IMR-90 (cell line): ENCODE measurements around the gene HNRNPR.
"Not testable (repeated sequence)": the region's sequence is repeated elsewhere in the genome, so short reads cannot be mapped to it uniquely, and the experiment has no call there.

ENCODE experiments used
- CEBPB ChIP-seq: IDR thresholded peaks from 2 replicates; pipeline ENCODE4 v1.6.1; 2012; ENCODE audit warnings: low read depth, low read length, improper control_type of control experiment
- CHD1 ChIP-seq: IDR thresholded peaks from 2 replicates; pipeline ENCODE4 v1.6.1; 2012; ENCODE audit warnings: low read depth, low read length, improper control_type of control experiment
- MAFK ChIP-seq: IDR thresholded peaks from 2 replicates; pipeline ENCODE4 v1.6.1; 2012; ENCODE audit warnings: low read depth, low read length, improper control_type of control experiment
- POLR2A ChIP-seq: IDR thresholded peaks from 2 replicates; pipeline ENCODE4 v1.6.1; 2012; ENCODE audit warnings: mild to moderate bottlenecking, low read depth, low read length
- RAD21 ChIP-seq: IDR thresholded peaks from 2 replicates; pipeline ENCODE4 v1.6.1; 2012; ENCODE audit warnings: low read length, improper control_type of control experiment
- RCOR1 ChIP-seq: IDR thresholded peaks from 2 replicates; pipeline ENCODE4 v1.6.1; 2012; ENCODE audit warnings: mild to moderate bottlenecking, low read length, improper control_type of control experiment; ENCODE audit not compliant: insufficient replicate concordance
- TF ChIP-seq, protein P1 (sequence below): conservative IDR thresholded peaks from 2 replicates; pipeline ENCODE4 v1.5.1; 2012; ENCODE audit warnings: mild to moderate bottlenecking, low read depth, low read length, improper control_type of control experiment
- TF ChIP-seq, protein P2 (sequence below): fragments of 150-350 bp; IDR thresholded peaks from 2 replicates; pipeline ENCODE4 v1.6.1; 2017; ENCODE audit warnings: mild to moderate bottlenecking, antibody characterized with exemption, low read length, low read depth

DNA sequence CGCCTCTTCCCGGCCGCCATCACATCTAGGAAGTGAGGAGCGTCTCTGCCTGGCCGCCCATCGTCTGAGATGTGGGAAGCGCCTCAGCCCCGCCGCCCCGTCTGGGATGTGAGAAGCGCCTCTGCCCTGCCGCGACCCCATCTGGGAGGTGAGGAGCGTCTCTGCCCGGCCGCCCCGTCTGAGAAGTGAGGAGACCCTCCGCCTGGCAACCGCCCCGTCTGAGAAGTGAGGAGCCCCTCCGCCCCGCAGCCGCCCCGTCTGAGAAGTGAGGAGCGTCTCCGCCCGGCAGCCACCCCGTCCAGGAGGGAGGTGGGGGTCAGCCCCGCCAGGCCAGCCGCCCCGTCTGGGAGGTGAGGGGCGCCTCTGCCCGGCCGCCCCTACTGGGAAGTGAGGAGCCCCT, 86.7 kb downstream of the HNRNPR start:
- TF ChIP-seq POLR2A, RCOR1, CEBPB, CHD1, RAD21, MAFK: not testable (repeated sequence)
- TF ChIP-seq, protein P1, sequence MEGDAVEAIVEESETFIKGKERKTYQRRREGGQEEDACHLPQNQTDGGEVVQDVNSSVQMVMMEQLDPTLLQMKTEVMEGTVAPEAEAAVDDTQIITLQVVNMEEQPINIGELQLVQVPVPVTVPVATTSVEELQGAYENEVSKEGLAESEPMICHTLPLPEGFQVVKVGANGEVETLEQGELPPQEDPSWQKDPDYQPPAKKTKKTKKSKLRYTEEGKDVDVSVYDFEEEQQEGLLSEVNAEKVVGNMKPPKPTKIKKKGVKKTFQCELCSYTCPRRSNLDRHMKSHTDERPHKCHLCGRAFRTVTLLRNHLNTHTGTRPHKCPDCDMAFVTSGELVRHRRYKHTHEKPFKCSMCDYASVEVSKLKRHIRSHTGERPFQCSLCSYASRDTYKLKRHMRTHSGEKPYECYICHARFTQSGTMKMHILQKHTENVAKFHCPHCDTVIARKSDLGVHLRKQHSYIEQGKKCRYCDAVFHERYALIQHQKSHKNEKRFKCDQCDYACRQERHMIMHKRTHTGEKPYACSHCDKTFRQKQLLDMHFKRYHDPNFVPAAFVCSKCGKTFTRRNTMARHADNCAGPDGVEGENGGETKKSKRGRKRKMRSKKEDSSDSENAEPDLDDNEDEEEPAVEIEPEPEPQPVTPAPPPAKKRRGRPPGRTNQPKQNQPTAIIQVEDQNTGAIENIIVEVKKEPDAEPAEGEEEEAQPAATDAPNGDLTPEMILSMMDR, result not testable (repeated sequence)
- TF ChIP-seq, protein P2, sequence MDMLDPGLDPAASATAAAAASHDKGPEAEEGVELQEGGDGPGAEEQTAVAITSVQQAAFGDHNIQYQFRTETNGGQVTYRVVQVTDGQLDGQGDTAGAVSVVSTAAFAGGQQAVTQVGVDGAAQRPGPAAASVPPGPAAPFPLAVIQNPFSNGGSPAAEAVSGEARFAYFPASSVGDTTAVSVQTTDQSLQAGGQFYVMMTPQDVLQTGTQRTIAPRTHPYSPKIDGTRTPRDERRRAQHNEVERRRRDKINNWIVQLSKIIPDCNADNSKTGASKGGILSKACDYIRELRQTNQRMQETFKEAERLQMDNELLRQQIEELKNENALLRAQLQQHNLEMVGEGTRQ, result not testable (repeated sequence)
